ENCODE results near the gene TSPO. TPM values are rescaled to one million over a fixed set of nuclear protein-coding genes. Genes with fewer than 3 reads are reported as not detected.

Gene TSPO
- total and polyA plus RNA-seq, 2 experiments from 2014 or later = 896 to 970 TPM

DNA sequence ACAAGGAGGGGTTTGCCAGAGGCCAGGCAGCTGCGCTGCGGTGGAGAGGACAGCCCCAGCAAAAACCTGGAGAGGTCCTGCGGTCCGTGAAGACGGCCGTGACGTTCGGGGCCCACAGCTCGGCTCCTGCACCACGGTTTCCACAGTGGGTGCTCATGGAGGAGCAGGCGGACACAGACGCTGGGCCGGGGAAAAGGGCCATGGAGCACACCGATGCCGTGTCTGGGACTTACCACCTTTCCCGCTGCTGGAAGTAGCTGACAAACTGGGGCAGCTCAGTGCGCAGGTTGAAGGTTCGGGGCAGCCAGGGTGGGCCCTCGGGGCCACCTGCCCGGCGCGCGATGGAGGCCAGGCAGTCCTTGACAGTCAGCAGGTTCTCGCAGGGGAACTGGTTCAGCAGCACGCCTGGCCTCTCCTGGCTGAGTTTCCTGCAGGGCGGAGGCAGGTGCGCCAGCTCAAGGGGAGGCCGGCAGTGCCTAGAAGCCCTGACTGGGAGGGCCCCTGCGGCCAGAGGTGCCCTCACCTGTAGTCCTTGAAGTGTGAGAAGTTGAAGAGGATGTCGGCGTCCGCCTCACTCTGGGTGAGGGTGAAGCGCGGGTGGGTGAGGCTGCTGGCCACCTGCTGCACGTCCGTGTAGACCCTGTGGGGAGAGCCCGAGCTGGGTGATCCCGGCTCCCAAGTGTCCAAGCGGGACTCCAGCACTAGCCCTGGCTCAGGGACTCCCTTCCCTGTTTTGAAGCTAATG lies 22.8 kb downstream of the TSPO start:
- no peak overlapping the region for H3K4me3 ChIP-seq
- no peaks in the 10 kb centered on the region for H3K9me2 ChIP-seq (ENCODE audit: insufficient read depth)
- no peaks in the 10 kb centered on the region for H3F3A ChIP-seq (ENCODE audit: insufficient read depth)
- no peak for DNase-seq
- H3K9ac ChIP-seq = no peak overlapping the region
- H3K27me3 ChIP-seq (replicated peaks; ENCODE audit: insufficient read depth) = no peaks in the 10 kb centered on the region
- no peaks in the 10 kb centered on the region; the same call in 1 of the 2 replicates for H3K36me3 ChIP-seq (ENCODE audit: low read depth)
- H4K20me1 ChIP-seq (ENCODE audit: insufficient read depth) = no peaks in the 10 kb centered on the region
- no peak overlapping the region for H3K4me2 ChIP-seq (ENCODE audit: unreplicated experiment)
- no peaks in the 10 kb centered on the region for H3K4me1 ChIP-seq (ENCODE audit: insufficient read depth)
- 96 to 98% methylated on average over 32 to 39 of the region's 39 CpGs for WGBS, 2 experiments (ENCODE audit: low coverage in 1 of 2, low lambda C conversion rate in 2 of 2, missing lambda C conversion rate in 2 of 2)
- H3K9me3 ChIP-seq (ENCODE audit: low read depth) = no peaks in the 10 kb centered on the region
- in situ Hi-C loops (cut with MboI) = no loop called here
- TF ChIP-seq EZH2phosphoT487 (IDR thresholded peaks at IDR 0.05; ENCODE audit: insufficient read depth, low read depth) = no peak
- no peak for TF ChIP-seq EZH2 (IDR thresholded peaks at IDR 0.05; ENCODE audit: insufficient read depth, poor library complexity, severe bottlenecking)
- no peak overlapping the region for H3K27ac ChIP-seq
- no peak overlapping the region for H2AFZ ChIP-seq
- no peaks in the 10 kb centered on the region for H3K79me2 ChIP-seq (ENCODE audit: insufficient read depth)

DNA sequence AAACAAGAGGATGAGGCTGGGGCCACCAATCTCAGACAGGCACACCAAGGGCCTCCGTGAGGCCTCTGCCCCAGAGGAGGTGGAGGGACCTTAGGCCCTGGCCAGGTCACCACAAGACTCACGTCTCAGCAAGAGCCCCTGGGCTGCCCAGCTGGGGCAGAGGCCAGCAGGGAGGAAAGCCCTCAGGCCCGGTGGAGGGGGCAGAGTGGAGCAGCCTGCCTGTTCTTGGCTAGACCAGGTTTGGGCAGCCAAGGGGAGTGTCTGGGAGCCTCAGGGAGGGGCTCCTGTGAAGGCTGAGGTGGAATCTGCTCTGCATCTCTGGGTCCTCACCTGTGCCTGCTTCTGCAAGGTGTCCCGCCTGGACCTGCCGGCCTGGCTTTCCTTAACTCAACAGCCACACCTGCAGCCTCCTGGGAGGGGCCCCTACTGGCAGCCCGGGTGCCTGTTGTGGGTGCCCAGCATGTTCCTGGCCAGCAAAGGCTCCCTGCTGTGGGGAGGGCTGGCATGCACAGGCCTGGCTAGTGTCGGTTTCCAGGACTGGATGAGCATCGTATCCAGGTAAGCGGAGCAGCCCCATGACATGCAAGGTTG lies 23.7 kb downstream of the TSPO start:
- DNase-seq = no peak
- H3K9me2 ChIP-seq (ENCODE audit: insufficient read depth) = no peaks in the 10 kb centered on the region
- in situ Hi-C loops (cut with MboI) = no loop called here
- no peaks in the 10 kb centered on the region for H3F3A ChIP-seq (ENCODE audit: insufficient read depth)
- H3K4me1 ChIP-seq (ENCODE audit: insufficient read depth) = no peaks in the 10 kb centered on the region
- no peak overlapping the region for H3K4me3 ChIP-seq
- H3K27me3 ChIP-seq (replicated peaks; ENCODE audit: insufficient read depth) = no peaks in the 10 kb centered on the region
- TF ChIP-seq EZH2 (IDR thresholded peaks at IDR 0.05; ENCODE audit: insufficient read depth, poor library complexity, severe bottlenecking) (no peak), EZH2phosphoT487 (IDR thresholded peaks at IDR 0.05; ENCODE audit: insufficient read depth, low read depth) (no peak)
- H3K79me2 ChIP-seq (ENCODE audit: insufficient read depth) = no peaks in the 10 kb centered on the region
- no peaks in the 10 kb centered on the region; the same call in 1 of the 2 replicates for H3K36me3 ChIP-seq (ENCODE audit: low read depth)
- H3K9me3 ChIP-seq (ENCODE audit: low read depth) = no peaks in the 10 kb centered on the region
- no peak overlapping the region for H3K27ac ChIP-seq
- no peak overlapping the region for H3K9ac ChIP-seq
- H2AFZ ChIP-seq = no peak overlapping the region
- WGBS, 2 experiments (ENCODE audit: low coverage in 1 of 2, low lambda C conversion rate in 2 of 2, missing lambda C conversion rate in 2 of 2) = 95 to 100% methylated on average over 9 of the region's 9 CpGs
- no peak overlapping the region for H3K4me2 ChIP-seq (ENCODE audit: unreplicated experiment)
- no peaks in the 10 kb centered on the region for H4K20me1 ChIP-seq (ENCODE audit: insufficient read depth)

DNA sequence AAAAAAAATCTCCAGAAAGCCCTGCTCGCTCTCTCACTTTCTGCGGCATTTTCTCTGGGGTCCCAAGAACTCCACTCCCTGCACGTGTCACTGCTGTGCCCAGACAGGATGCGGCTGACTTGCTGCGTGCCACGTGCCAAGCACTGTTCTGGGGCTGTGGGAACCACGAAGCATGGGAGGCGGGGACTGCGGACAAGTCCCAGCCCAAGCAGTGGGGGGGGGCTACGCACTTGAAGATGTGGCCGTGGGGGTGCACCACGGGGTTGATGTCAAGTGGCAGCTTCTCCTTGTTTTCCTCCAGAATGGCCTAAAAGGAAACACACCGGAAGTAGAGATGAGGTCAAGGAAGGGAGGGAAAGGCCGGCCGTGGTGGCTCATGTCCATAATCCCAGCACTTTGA lies 24.7 kb downstream of the TSPO start:
- Histone ChIP-seq H3K9ac (no peak overlapping the region), H3K4me2 (ENCODE audit: unreplicated experiment) (no peak overlapping the region), H3K27ac (no peak overlapping the region), H2AFZ (no peak overlapping the region), H3K27me3 (replicated peaks; ENCODE audit: insufficient read depth) (no peaks in the 10 kb centered on the region), H3F3A (ENCODE audit: insufficient read depth) (no peaks in the 10 kb centered on the region), H3K9me3 (ENCODE audit: low read depth) (no peaks in the 10 kb centered on the region), H3K79me2 (ENCODE audit: insufficient read depth) (no peaks in the 10 kb centered on the region), H3K4me1 (ENCODE audit: insufficient read depth) (no peaks in the 10 kb centered on the region), H3K36me3 (ENCODE audit: low read depth) (no peaks in the 10 kb centered on the region; the same call in 1 of the 2 replicates), H3K9me2 (ENCODE audit: insufficient read depth) (no peaks in the 10 kb centered on the region), H4K20me1 (ENCODE audit: insufficient read depth) (no peaks in the 10 kb centered on the region), H3K4me3 (no peak overlapping the region)
- no peak for DNase-seq
- no peak for TF ChIP-seq EZH2 (IDR thresholded peaks at IDR 0.05; ENCODE audit: insufficient read depth, poor library complexity, severe bottlenecking)
- no peak for TF ChIP-seq EZH2phosphoT487 (IDR thresholded peaks at IDR 0.05; ENCODE audit: insufficient read depth, low read depth)
- 94 to 97% methylated on average over 13 to 15 of the region's 15 CpGs for WGBS, 2 experiments (ENCODE audit: low coverage in 1 of 2, low lambda C conversion rate in 2 of 2, missing lambda C conversion rate in 2 of 2)
- in situ Hi-C loops (cut with MboI) = no loop called here

DNA sequence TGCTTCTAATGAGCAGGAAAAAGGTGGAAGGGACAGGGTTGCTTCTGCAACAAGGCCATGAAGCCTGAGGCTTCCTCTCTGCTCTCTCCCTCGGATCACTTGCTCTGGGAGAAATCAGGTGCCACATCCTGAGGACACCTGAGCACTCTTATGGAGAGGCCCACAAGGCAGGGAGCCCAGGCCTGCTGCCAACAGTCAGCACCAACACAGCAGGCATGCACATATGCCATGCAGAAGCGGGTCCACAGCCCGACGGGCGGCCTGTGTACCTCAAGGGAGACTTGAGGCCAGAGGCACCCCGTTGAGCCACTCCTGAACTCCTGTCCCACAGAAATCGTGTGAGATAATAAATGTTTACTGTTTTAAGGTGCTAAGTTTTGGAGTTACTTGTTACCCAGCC lies 26.1 kb downstream of the TSPO start:
- no peaks in the 10 kb centered on the region for H3K4me1 ChIP-seq (ENCODE audit: insufficient read depth)
- no peaks in the 10 kb centered on the region for H3K9me3 ChIP-seq (ENCODE audit: low read depth)
- TF ChIP-seq EZH2 (IDR thresholded peaks at IDR 0.05; ENCODE audit: insufficient read depth, poor library complexity, severe bottlenecking) (no peak), EZH2phosphoT487 (IDR thresholded peaks at IDR 0.05; ENCODE audit: insufficient read depth, low read depth) (no peak)
- no peak overlapping the region for H2AFZ ChIP-seq
- 91 to 93% methylated on average over 7 of the region's 7 CpGs for WGBS, 2 experiments (ENCODE audit: low coverage in 1 of 2, low lambda C conversion rate in 2 of 2, missing lambda C conversion rate in 2 of 2)
- H3K4me2 ChIP-seq (ENCODE audit: unreplicated experiment) = no peak overlapping the region
- in situ Hi-C loops (cut with MboI) = no loop called here
- H3F3A ChIP-seq (ENCODE audit: insufficient read depth) = no peaks in the 10 kb centered on the region
- no peak for DNase-seq
- no peaks in the 10 kb centered on the region for H3K79me2 ChIP-seq (ENCODE audit: insufficient read depth)
- no peaks in the 10 kb centered on the region for H3K9me2 ChIP-seq (ENCODE audit: insufficient read depth)
- H3K27me3 ChIP-seq (replicated peaks; ENCODE audit: insufficient read depth) = no peaks in the 10 kb centered on the region
- no peak overlapping the region for H3K4me3 ChIP-seq
- no peak overlapping the region for H3K9ac ChIP-seq
- H3K36me3 ChIP-seq (ENCODE audit: low read depth) = no peaks in the 10 kb centered on the region
- no peak overlapping the region for H3K27ac ChIP-seq
- no peaks in the 10 kb centered on the region for H4K20me1 ChIP-seq (ENCODE audit: insufficient read depth)

All from GM23248 (cell line).